ENCODE measurements around the gene CRACR2B. TPM values are rescaled to one million over a fixed set of nuclear protein-coding genes. Genes with fewer than 3 reads are reported as not detected.

The CRACR2B gene
- total and polyA plus RNA-seq, 2 of the 13 experiments (the other 11 are each of a cell fraction or from before 2014, with no cell fraction given): 14.9 to 21.0 TPM

- TF ChIP-seq MLXIP (CRISPR knock-in tag; IDR thresholded peaks at IDR 0.05; ENCODE audit: borderline replicate concordance) (peak; percentile 62; the same call in 1 of the 2 replicates), ZNF546 (CRISPR knock-in tag; conservative IDR thresholded peaks at IDR 0.05) (peak; percentile 37), ZNF446 (CRISPR knock-in tag; IDR thresholded peaks at IDR 0.05) (no peak), TCF12 (IDR thresholded peaks at IDR 0.05) (no peak), TCF12 (CRISPR knock-in tag; IDR thresholded peaks at IDR 0.05) (0 out of 2 replicates have a peak, but pooled peaks have one; percentile 14), SATB2 (CRISPR knock-in tag; IDR thresholded peaks at IDR 0.05) (no peak), MTA3 (CRISPR knock-in tag; IDR thresholded peaks at IDR 0.05) (no peak), ZFP90 (CRISPR knock-in tag; IDR thresholded peaks at IDR 0.05; ENCODE audit: borderline replicate concordance) (no peak), NR1H2 (CRISPR knock-in tag; IDR thresholded peaks at IDR 0.05; ENCODE audit: borderline replicate concordance, low read depth) (no peak), ZNF691 (CRISPR knock-in tag; IDR thresholded peaks at IDR 0.05; ENCODE audit: borderline replicate concordance, low read depth) (no peak), NFKB2 (CRISPR knock-in tag; IDR thresholded peaks at IDR 0.05; ENCODE audit: borderline replicate concordance) (0 out of 2 replicates have a peak, but pooled peaks have one; percentile 7), ZNF678 (CRISPR knock-in tag; IDR thresholded peaks at IDR 0.05) (no peak), HMGXB3 (CRISPR knock-in tag; IDR thresholded peaks at IDR 0.05; ENCODE audit: borderline replicate concordance) (no peak), PAF1 (CRISPR knock-in tag; IDR thresholded peaks at IDR 0.05) (0 out of 2 replicates have a peak, but pooled peaks have one; percentile 45), SRF (IDR thresholded peaks at IDR 0.05; ENCODE audit: low read depth, low read length) (no peak), PREB (CRISPR knock-in tag; IDR thresholded peaks at IDR 0.05) (no peak), ZNF597 (CRISPR knock-in tag; IDR thresholded peaks at IDR 0.05) (no peak)
Observed at GRCh38 chr11:841981-842369, 14.3 kb downstream of the CRACR2B start (continued).

Measured in HepG2 (cell line).